Mesodermal cell (in vitro differentiated cells): ENCODE results near the gene COLEC12.

ENCODE experiments used
- H3K27ac ChIP-seq: 2 replicates; pipeline ENCODE4 v1.7.0; 2013; ENCODE audit warnings: mild to moderate bottlenecking, low read depth, low read length, moderate library complexity; ENCODE audit not compliant: severe bottlenecking
- H3K36me3 ChIP-seq: 2 replicates; pipeline ENCODE4 v1.7.1; 2013; ENCODE audit warnings: mild to moderate bottlenecking, low read length, moderate library complexity; ENCODE audit not compliant: control insufficient read depth, insufficient read depth
- H3K4me1 ChIP-seq: one replicate; pipeline ENCODE4 v1.7.1; 2013; ENCODE audit warnings: mild to moderate bottlenecking, low read length; ENCODE audit not compliant: insufficient read depth, control insufficient read depth, poor library complexity, severe bottlenecking
- H3K4me3 ChIP-seq: 2 replicates; pipeline ENCODE4 v1.7.0; 2013; ENCODE audit warnings: low read length, control low read depth, mild to moderate bottlenecking; ENCODE audit not compliant: insufficient read depth, poor library complexity, severe bottlenecking; ENCODE audit errors: extremely low read depth
- H3K9me3 ChIP-seq: 2 replicates; pipeline ENCODE4 v1.7.1; 2013; ENCODE audit warnings: mild to moderate bottlenecking, low read length, moderate library complexity; ENCODE audit not compliant: control insufficient read depth
- WGBS, 2 experiments: methylation state at CpG; one replicate each; pipeline ENCODE4 v1.1.5; 2013; ENCODE audit warnings: missing lambda C conversion rate in 2 of 2; ENCODE audit not compliant: insufficient coverage in 2 of 2; 5-methylcytosine and 5-hydroxymethylcytosine counted together

COLEC12 gene

DNA sequence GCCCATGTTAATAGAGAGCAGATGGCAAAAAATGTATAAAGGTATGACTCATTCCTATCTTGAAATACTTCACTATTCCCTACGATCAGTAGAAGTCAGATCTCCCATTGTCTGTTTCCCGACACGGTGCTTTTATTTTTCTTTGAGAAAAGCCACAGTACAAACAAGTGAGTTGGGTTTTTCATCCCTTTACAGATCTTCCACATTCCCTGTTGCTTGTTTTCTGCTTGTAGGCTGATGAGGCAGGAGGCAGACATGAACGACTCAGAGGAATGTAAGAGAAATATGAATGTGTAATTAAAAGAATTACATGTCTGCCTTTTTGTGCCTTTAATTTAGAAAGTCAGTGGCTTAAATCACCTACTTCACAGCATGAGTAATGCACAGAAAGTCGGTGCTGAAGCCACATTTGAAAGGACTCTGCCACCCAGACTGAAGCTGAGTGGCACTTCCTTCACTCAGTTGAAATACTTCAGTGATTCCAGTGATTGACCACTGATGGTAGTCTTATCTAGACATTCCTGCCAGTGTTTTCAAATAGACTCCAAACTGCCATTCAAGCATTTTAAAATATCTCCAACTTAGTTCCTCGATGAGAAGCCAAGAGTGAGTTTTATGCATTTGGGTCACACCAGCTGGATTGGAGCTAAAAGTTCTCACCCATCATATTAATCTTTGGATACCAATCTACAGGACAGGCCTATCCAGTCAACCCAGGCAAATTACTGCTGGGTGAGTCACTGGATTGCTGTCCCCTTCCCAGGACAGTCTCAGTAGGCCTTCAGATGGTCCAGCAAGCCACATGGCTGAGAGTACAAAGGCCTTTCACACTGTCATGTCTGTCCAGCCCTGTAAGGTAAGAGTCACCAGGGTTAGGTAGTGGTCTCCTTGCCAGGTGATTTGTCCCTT lies 79.0 kb downstream of the COLEC12 start:
- peak overlapping the region; percentile 89 for H3K27ac ChIP-seq
- H3K4me1 ChIP-seq, result peaks cover 40% of the 10 kb centered on the region
- no peak overlapping the region for H3K4me3 ChIP-seq
- H3K9me3 ChIP-seq, result no peaks in the 10 kb centered on the region
- peaks cover 10% of the 10 kb centered on the region for H3K36me3 ChIP-seq
- WGBS, 2 experiments, result 66 to 87% methylated on average over 3 to 4 of the region's 6 CpGs

DNA sequence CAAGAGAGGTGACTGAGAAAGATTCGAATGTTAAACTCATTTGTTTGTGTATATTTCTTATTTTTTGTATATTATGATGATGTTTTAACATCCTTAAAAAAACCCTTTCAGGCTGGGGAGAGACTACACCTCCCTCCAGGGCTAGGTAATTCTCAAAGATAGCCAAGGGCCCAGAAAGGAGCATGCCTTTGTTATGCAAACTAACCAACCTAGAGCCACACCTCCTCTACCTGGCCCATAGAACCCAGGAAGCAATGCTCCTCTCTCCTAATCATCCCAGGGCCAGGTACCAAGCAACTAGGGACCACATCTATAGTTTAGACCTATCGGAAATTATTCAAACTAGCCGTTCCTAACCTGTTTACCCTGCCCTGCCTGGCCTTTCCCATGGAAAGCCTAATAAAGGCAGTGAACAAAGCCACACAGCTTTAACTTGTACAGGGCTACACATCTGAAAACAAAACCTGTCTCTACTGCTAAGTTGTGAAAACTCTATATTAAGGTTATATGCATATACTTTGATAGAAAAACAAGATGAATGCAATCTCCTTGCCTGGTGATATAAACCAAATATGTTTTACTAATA lies 79.7 kb downstream of the COLEC12 start:
- peak overlapping the region; percentile 89 for H3K27ac ChIP-seq
- H3K4me1 ChIP-seq, result peaks cover 47% of the 10 kb centered on the region
- no peaks in the 10 kb centered on the region for H3K9me3 ChIP-seq
- H3K36me3 ChIP-seq, result peaks cover 10% of the 10 kb centered on the region
- WGBS, 2 experiments, result 91% methylated on average over 2 of the region's 3 CpGs; no CpG with 5 or more reads in 1 of the 2 experiments
- H3K4me3 ChIP-seq, result no peak overlapping the region

DNA sequence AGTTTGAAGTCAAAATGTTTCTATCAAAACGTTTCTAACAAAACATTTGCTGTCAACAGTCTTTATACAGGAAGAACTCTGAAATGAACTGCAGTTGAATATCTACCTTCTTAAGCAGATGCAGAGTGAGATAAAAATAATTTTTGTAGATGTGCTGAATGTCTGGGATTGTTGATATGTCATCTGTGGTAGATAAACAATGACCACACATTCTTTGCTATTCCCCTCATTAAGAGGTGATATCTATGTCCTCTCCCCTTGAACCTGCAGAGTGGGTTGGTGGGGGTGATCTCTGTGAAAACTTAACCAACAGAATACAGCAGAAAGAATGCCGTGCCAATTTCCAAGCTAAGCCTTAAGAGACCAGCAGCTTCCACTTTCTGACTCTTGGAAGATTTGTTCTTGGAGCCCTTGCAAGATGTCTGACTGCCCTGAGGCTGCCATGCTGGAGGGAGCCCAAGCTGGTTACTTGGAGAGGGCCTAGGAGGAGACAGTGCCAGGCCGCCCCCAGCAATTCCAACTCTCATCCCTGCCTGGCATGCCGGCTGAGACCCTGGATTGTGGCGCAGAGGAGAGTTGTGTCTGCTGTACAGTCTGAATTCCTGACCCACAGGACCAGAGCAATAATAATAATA lies 80.8 kb downstream of the COLEC12 start:
- H3K9me3 ChIP-seq, result no peaks in the 10 kb centered on the region
- 100% methylated on average over 1 of the region's 5 CpGs; no CpG with 5 or more reads in 1 of the 2 experiments for WGBS, 2 experiments
- no peak overlapping the region for H3K27ac ChIP-seq
- H3K4me3 ChIP-seq, result no peak overlapping the region
- H3K36me3 ChIP-seq, result peaks cover 5% of the 10 kb centered on the region
- H3K4me1 ChIP-seq, result peaks cover 50% of the 10 kb centered on the region

DNA sequence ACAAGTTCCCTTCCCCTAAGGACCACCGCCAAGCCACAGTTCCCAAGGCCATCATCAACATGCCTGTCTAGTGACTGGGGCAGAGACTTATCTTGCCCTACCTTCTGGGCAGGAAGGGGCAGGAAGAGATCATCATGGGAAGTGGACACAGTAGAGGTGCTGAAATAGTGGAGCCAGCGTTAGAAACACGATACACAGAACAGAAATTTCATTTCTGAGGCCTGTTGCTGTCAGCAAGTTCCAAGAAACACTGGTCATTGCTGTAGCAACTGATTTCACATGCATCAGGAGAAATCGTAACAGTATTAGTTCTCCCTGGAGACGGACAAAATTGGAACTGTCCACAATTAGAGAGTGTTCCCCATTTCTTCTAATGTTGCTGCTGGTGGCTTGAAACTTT lies 83.0 kb downstream of the COLEC12 start:
- Histone ChIP-seq H3K4me3 (no peak overlapping the region), H3K4me1 (peaks cover 50% of the 10 kb centered on the region), H3K27ac (no peak overlapping the region), H3K36me3 (no peaks in the 10 kb centered on the region), H3K9me3 (no peaks in the 10 kb centered on the region)
- 97 to 98% methylated on average over 4 of the region's 5 CpGs for WGBS, 2 experiments

DNA sequence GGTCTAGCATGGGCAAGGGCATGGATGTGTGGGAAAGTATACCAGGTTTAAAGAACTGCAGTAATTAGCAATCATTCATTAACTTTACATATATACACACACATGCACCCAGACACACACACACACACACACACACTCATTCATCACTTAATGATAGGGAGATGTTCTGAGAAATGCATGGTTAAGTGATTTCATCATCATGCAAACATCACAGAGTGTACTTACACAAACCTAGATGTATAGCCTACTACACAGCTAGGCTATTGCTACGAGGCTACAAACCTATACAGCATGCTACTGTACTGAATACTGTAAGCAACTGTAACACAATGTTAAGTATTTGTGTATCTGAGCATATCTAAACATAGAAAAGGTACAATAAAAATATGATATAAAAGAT lies 83.6 kb downstream of the COLEC12 start:
- no CpG with 5 or more reads among the region's 1 CpG for WGBS, 2 experiments

DNA sequence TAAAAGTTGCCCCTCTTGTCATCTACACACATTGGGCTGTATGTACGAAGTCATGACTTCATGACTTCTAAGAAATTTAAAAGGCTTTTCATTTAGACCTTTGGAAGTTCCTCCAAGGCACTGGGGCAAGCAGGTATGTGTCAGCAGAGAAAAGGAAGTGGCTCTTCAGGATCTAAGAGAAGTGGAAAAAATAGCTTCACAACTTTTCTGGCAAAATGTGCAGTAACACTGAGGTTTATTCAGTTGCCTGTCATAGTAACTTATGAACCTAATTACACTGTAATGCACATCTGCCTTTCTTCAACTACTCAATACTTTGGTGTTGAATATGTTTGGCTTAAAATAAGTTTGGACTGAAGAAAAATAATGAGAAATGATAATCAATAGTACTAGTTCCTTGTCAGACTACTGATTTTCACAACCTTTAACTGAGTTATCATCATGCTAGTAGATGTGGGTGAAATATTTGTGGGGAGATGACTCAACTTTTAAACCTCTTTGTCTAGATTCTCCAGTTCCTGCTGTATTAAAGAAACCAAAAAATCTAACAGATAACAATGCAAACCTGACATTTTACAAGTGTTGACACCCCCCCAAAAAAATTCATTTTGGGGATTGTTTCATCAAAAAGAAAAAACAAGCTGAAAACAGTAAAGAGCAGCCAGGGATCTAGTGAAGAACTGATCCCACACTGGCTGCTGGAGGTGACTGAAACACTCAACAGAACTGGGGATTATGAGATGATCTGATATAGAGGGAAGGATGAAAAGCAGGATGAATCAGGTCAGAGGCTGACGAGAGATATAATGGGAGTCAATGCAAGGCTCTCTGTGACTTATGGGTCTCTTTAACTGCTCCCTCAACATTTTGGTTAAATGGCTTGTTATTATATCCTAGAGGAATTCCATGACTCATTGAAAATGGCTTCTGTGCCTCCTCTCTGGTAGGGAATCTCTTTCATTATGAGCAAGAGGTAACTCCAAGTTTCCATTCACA lies 84.6 kb downstream of the COLEC12 start:
- H3K4me1 ChIP-seq, result peaks cover 37% of the 10 kb centered on the region
- no peaks in the 10 kb centered on the region for H3K9me3 ChIP-seq
- no peaks in the 10 kb centered on the region for H3K36me3 ChIP-seq
- peak overlapping the region; percentile 86 for H3K27ac ChIP-seq
- 80% methylated on average over 2 of the region's 2 CpGs; no CpG with 5 or more reads in 1 of the 2 experiments for WGBS, 2 experiments
- no peak overlapping the region for H3K4me3 ChIP-seq

More for the DNA sequence above, 83.6 kb downstream of the COLEC12 start:
- Histone ChIP-seq H3K9me3 (no peaks in the 10 kb centered on the region), H3K36me3 (no peaks in the 10 kb centered on the region), H3K4me3 (no peak overlapping the region), H3K27ac (no peak overlapping the region), H3K4me1 (peaks cover 46% of the 10 kb centered on the region)

DNA sequence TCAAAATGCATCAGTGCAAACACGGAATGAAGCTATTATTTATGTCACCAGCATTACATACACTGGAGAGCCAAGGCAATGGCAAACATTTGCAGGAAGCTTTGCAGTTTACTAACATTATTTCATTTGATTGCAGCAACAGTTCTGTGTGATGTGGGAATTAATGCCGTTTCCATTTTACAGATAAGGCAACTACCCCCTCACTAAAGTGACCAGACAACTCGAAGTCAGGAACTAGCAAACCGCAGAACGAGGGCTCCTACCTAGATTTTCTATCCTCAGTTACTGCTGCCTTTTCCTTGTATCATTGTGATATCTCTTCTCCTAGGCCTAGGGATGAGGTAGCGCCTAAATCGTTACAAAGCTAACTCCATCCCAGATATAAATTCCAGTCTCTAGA lies 85.5 kb downstream of the COLEC12 start:
- Histone ChIP-seq H3K4me1 (peaks cover 32% of the 10 kb centered on the region), H3K27ac (no peak overlapping the region), H3K9me3 (no peaks in the 10 kb centered on the region), H3K36me3 (no peaks in the 10 kb centered on the region), H3K4me3 (no peak overlapping the region)
- 87 to 100% methylated on average over 2 to 4 of the region's 7 CpGs for WGBS, 2 experiments

DNA sequence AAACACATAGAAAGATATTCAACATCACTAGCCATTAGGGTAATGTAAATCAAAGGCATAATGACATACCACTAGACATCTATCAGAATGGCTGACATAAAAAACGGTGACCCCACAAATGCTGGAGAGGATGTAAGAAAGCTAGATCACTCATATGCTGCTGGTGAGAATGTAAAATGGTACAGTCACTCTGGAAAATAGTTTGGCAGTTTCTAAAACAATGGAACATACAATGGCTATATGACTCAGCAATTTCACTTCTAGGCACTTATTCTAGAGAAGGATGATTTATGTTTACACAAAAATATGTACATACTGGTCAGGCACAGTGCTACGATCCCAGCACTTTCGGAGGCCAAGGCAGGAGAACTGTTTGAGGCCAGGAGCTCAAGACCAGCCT lies 87.3 kb downstream of the COLEC12 start:
- no CpG with 5 or more reads among the region's 3 CpGs for WGBS, 2 experiments

DNA sequence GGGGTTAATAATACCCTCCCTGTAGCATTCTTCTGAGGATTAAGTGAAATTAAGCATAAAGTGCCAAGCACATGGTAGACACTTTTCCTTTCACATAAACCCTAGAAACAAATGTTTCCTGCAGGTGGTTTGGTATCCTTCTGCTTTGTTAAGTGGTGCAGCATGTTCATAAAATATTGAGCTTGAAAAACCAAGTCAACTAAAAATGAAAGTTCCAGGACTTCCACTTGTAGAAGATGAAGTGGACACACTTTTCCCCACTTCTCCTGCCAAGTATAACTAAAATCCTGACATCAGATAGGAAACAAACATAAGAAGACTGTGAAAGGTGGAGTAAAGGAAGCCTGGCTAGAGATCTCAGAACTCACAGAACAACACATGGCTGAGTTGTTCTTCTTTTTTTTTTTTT lies 90.5 kb downstream of the COLEC12 start:
- H3K4me1 ChIP-seq, result peaks cover 4% of the 10 kb centered on the region
- peaks cover 6% of the 10 kb centered on the region for H3K9me3 ChIP-seq
- no peak overlapping the region for H3K27ac ChIP-seq
- peaks cover 21% of the 10 kb centered on the region for H3K36me3 ChIP-seq
- no peak overlapping the region for H3K4me3 ChIP-seq

More for the DNA sequence above, 87.3 kb downstream of the COLEC12 start:
- no peaks in the 10 kb centered on the region for H3K9me3 ChIP-seq
- H3K27ac ChIP-seq, result no peak overlapping the region
- H3K36me3 ChIP-seq, result no peaks in the 10 kb centered on the region
- no peak overlapping the region for H3K4me3 ChIP-seq
- peaks cover 30% of the 10 kb centered on the region for H3K4me1 ChIP-seq

DNA sequence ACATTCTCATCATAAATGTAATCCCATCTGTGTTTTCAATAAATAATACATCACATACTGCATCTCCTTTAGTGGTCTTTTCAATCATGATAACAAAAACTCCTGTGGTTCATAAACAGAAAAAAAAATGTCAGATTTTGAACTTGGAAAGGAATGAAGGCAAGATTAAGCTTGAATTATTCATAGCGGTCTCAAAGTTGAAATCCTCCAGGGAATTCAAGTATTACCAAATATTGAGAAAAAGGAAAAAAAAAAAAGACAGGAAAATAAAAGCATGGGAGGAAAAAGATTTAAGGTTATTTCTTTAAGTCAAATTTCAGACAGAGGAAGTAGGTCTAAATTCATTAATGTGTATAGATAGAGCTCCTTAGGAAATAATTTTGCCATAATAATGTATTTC lies 92.1 kb downstream of the COLEC12 start:
- Histone ChIP-seq H3K27ac (no peak overlapping the region), H3K4me3 (no peak overlapping the region), H3K9me3 (peaks cover 6% of the 10 kb centered on the region), H3K36me3 (peaks cover 25% of the 10 kb centered on the region), H3K4me1 (no peaks in the 10 kb centered on the region)
- 100% methylated on average over 1 of the region's 1 CpG; no CpG with 5 or more reads in 1 of the 2 experiments for WGBS, 2 experiments
